ENCODE results near the gene FGFR4. TPM values are rescaled to one million over a fixed set of nuclear protein-coding genes. Genes with fewer than 3 reads are reported as not detected.
A peak's percentile ranks its signal among the peaks of the same experiment; 100 is the strongest.

FGFR4 gene
- total and polyA plus RNA-seq, 2 of the 8 experiments (the other 6 are each of a cell fraction or from before 2014, with no cell fraction given) = 61.4 to 88.4 TPM

- CTCF ChIA-PET (ENCODE audit: partially characterized antibody) = interaction anchor here (0.6 to 9.1 kb wide), 4 partner anchors 9 to 296 kb away, joined by 4 to 164 read pairs (median 7); no protein-coding TSS in a partner anchor
- H3K4me1 ChIP-seq (replicated peaks in 1 of 4; ENCODE audit: control insufficient read depth in 3 of 4, insufficient read depth in 4 of 4, low read length in 3 of 4) = no peaks in the 10 kb centered on the region; a peak in 1 of 7 replicates
- TF ChIP-seq BRCA1 (IDR thresholded peaks at IDR 0.05; ENCODE audit: low read depth, low read length) = no peak
- no peak for TF ChIP-seq CBX8 (IDR thresholded peaks at IDR 0.05; ENCODE audit: borderline replicate concordance, low read depth, low read length)
- TF ChIP-seq POLR2AphosphoS5 (IDR thresholded peaks at IDR 0.05; ENCODE audit: low read depth, low read length) = no peak
- no peak for TF ChIP-seq SRF (IDR thresholded peaks at IDR 0.05; ENCODE audit: low read depth, low read length)
- no peak for TF ChIP-seq NANOG (IDR thresholded peaks at IDR 0.05; ENCODE audit: insufficient read depth, low read depth, low read length, poor library complexity, severe bottlenecking)
- no peak for TF ChIP-seq MAX (IDR thresholded peaks at IDR 0.05)
- no peak for TF ChIP-seq KDM5A (IDR thresholded peaks at IDR 0.05; ENCODE audit: low read length)
- no peak for TF ChIP-seq CHD2 (IDR thresholded peaks at IDR 0.05; ENCODE audit: low read length)
- no peak for TF ChIP-seq SIN3A (conservative IDR thresholded peaks at IDR 0.05 in 1 of 2, IDR thresholded peaks at IDR 0.05 in 1 of 2; ENCODE audit: low read depth in 1 of 2, low read length in 2 of 2)
- TF ChIP-seq CREB1 (IDR thresholded peaks at IDR 0.05) = no peak
These were observed 7.1 kb upstream of the FGFR4 start for GRCh38 chr5:177079606-177080005.

More at GRCh38 chr5:177079606-177080005, 7.1 kb upstream of the FGFR4 start:
- H2BK15ac ChIP-seq (ENCODE audit: low read length) = no peak overlapping the region
- H3K4ac ChIP-seq (replicated peaks; ENCODE audit: insufficient read length, low read depth, low read length) = no peak overlapping the region
- H3K9ac ChIP-seq (replicated peaks in 1 of 4; ENCODE audit: extremely low read depth in 1 of 4, low read depth in 3 of 4, low read length in 3 of 4) = no peak overlapping the region
- 89% methylated on average over 9 of the region's 9 CpGs; no CpG with 5 or more reads in 1 of the 2 experiments for WGBS, 2 experiments (ENCODE audit: extremely low coverage in 1 of 2, insufficient coverage in 1 of 2, insufficient read length in 1 of 2, insufficient replicate concordance in 2 of 2, low coverage in 1 of 2, low lambda C conversion rate in 2 of 2, missing lambda C conversion rate in 1 of 2)
- H4K5ac ChIP-seq (ENCODE audit: insufficient read length, low read depth, low read length) = no peak overlapping the region
- DNase-seq (ENCODE audit: low read depth in 1 of 2, low spot score in 2 of 2) (no peak), FAIRE-seq (no peak)
- no peaks in the 10 kb centered on the region for H4K20me1 ChIP-seq (replicated peaks in 1 of 2; ENCODE audit: control insufficient read depth in 1 of 2, insufficient read depth in 2 of 2, low read length in 2 of 2)
- no peaks in the 10 kb centered on the region for H3K36me3 ChIP-seq (ENCODE audit: control insufficient read depth in 2 of 4, insufficient read depth in 4 of 4, low read length in 3 of 4)
- no peak overlapping the region for H3K4me2 ChIP-seq (ENCODE audit: insufficient read depth in 1 of 2, low read depth in 2 of 2, low read length in 2 of 2)
- no peak overlapping the region for H3K4me3 ChIP-seq (ENCODE audit: extremely low read depth in 1 of 4, insufficient read depth in 2 of 4, low read depth in 3 of 4, low read length in 4 of 4)
- no peak overlapping the region for H2AFZ ChIP-seq (ENCODE audit: low read length)
- H2BK5ac ChIP-seq (ENCODE audit: low read depth, low read length) = no peak overlapping the region
- H2AK5ac ChIP-seq (ENCODE audit: low read depth, low read length) = no peak overlapping the region
- 0 out of 2 replicates have a peak overlapping the region, but pooled peaks have one; percentile 9 for H2BK12ac ChIP-seq (ENCODE audit: low read depth, low read length)
- POLR2A ChIA-PET (ENCODE audit: partially characterized antibody) = interaction anchor here (2.0 kb wide), 1 partner anchor 19 kb away, joined by 5 read pairs; no protein-coding TSS in a partner anchor
- no peak overlapping the region for H2BK20ac ChIP-seq (ENCODE audit: low read length)
- no peak overlapping the region for H3K14ac ChIP-seq (ENCODE audit: insufficient read length)
- no peaks in the 10 kb centered on the region for H3K9me3 ChIP-seq (ENCODE audit: insufficient read depth in 2 of 2, low read depth in 1 of 2, low read length in 1 of 2)
- H3K79me1 ChIP-seq (ENCODE audit: low read depth, low read length) = no peaks in the 10 kb centered on the region
- no peak overlapping the region for H3K56ac ChIP-seq (replicated peaks; ENCODE audit: insufficient read length, low read depth, low read length)
- no peaks in the 10 kb centered on the region for H3K79me2 ChIP-seq (ENCODE audit: control insufficient read depth in 1 of 2, insufficient read depth in 2 of 2, low read length in 2 of 2)
- H4K91ac ChIP-seq (replicated peaks; ENCODE audit: insufficient read length, low read length) = no peak overlapping the region
- no peak overlapping the region for H2BK120ac ChIP-seq (replicated peaks; ENCODE audit: low read depth, low read length)
- no peak overlapping the region for H3K27ac ChIP-seq (ENCODE audit: low read depth, low read length)
- no peak overlapping the region for H3K23ac ChIP-seq (ENCODE audit: insufficient read length)
- H3K27me3 ChIP-seq (replicated peaks in 1 of 4; ENCODE audit: control insufficient read depth in 3 of 4, extremely low read depth in 1 of 4, insufficient read depth in 3 of 4, low read length in 3 of 4) = no peaks in the 10 kb centered on the region
- H3K18ac ChIP-seq (ENCODE audit: extremely low read depth, low read length) = no peak overlapping the region
- H3K23me2 ChIP-seq (ENCODE audit: low read depth, low read length) = no peaks in the 10 kb centered on the region
- H4K8ac ChIP-seq (ENCODE audit: extremely low read depth, insufficient read depth, low read length) = 0 out of 2 replicates have a peak overlapping the region, but pooled peaks have one; percentile 12
